ENCODE data around the gene GOT1. TPM values are rescaled to one million over a fixed set of nuclear protein-coding genes. Genes with fewer than 3 reads are reported as not detected.

Gene GOT1
- total RNA-seq, 4 donors from 2014 or later = 18.4 to 35.0 (median 22.6) TPM

DNA sequence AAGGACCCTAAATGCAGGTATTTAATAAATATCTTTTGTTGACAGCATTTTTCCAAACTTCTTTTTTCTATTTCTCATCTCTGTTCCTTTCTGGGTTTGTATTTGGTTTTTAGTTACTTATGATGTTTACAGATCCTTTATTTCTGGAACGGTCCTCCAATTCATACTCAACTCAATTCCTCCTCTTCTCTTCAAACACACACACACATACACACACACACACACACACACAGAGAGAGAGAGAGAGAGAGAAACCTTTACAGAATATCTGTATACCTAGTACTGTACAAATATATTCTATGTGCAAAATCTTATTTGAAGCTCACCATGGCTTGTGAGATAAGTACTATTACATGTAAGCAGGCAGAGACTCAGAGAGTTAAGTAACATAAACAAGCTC lies 21.6 kb upstream of the GOT1 start:
- no peaks in the 10 kb centered on the region for H3K4me1 ChIP-seq
- no peak for DNase-seq
- H3K27ac ChIP-seq = no peak overlapping the region
- intact Hi-C loops (cut with DNase I; ENCODE audit: low total_unique reads) = no loop called here
- no peaks in the 10 kb centered on the region for H3K9me3 ChIP-seq
- no peaks in the 10 kb centered on the region for H3K36me3 ChIP-seq
- no peak for TF ChIP-seq POLR2A (IDR thresholded peaks at IDR 0.05)
- TF ChIP-seq, protein P1, sequence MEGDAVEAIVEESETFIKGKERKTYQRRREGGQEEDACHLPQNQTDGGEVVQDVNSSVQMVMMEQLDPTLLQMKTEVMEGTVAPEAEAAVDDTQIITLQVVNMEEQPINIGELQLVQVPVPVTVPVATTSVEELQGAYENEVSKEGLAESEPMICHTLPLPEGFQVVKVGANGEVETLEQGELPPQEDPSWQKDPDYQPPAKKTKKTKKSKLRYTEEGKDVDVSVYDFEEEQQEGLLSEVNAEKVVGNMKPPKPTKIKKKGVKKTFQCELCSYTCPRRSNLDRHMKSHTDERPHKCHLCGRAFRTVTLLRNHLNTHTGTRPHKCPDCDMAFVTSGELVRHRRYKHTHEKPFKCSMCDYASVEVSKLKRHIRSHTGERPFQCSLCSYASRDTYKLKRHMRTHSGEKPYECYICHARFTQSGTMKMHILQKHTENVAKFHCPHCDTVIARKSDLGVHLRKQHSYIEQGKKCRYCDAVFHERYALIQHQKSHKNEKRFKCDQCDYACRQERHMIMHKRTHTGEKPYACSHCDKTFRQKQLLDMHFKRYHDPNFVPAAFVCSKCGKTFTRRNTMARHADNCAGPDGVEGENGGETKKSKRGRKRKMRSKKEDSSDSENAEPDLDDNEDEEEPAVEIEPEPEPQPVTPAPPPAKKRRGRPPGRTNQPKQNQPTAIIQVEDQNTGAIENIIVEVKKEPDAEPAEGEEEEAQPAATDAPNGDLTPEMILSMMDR (IDR thresholded peaks at IDR 0.05) = no peak
- no peaks in the 10 kb centered on the region for H3K27me3 ChIP-seq
- H3K4me3 ChIP-seq = no peak overlapping the region

DNA sequence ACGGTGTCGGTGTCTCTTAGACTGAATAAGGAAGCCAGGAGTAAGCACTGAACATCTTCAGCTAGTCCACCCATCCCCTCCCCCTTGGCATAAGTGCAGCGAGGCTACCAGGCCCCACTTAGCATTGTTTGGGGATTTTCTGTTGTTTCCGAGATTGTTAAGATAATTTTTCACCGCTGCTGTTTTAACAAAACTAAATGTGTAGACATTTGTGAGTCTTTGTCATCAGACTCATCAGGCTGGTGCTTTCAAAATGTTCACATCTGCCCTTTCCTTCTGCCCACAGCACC lies 21.0 kb upstream of the GOT1 start:
- no peak overlapping the region for H3K4me3 ChIP-seq
- DNase-seq = no peak
- no peaks in the 10 kb centered on the region for H3K4me1 ChIP-seq
- no peaks in the 10 kb centered on the region for H3K36me3 ChIP-seq
- H3K27me3 ChIP-seq = no peaks in the 10 kb centered on the region
- H3K27ac ChIP-seq = peak overlapping the region in 1 of 2 donors; percentile 41
- intact Hi-C loops (cut with DNase I; ENCODE audit: low total_unique reads) = no loop called here
- no peaks in the 10 kb centered on the region for H3K9me3 ChIP-seq
- TF ChIP-seq, protein P1 (IDR thresholded peaks at IDR 0.05) = no peak
- TF ChIP-seq POLR2A (IDR thresholded peaks at IDR 0.05) = no peak

DNA sequence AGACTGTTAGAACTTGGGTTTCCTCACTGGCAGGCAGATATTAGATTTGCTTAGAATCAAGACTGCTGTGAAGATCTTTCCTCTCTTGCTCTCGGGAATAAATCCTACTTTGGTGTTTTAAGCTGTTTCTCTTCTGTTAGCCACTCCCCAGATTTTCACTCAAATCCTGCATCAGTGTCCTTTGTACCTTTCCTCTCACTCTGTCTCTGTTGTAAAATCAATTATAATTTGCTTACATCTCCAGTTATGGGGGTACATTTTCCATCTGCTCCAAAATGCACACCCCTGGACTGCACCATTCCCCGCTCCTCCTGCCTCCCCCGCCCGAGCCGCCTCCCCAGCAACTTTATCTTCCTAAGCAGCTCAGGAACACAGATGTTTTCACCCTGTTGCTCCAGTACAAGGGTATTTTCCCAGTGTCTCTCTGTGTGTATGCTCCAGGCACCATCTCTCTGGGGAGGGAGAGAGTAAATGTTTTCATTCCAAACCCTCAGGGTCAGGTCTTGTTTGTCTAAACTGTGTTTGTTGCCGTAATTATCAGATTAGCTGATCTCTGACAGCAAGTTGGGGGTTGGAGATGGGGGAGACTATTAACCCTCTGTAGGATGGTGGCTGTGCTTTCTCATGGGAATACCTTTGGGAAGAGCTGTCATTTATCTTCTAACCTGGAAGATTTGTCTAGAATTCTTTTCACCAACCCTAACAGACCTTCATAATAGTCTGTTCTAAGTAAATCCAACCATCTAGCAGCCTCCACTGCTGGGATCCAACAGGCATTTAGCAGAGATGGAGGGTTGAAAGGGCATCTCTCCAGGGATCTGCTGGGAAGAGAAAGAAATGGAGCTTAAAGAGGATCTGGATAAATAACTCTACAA lies 20.4 kb upstream of the GOT1 start:
- intact Hi-C loops (cut with DNase I; ENCODE audit: low total_unique reads) = no loop called here
- Histone ChIP-seq H3K36me3 (no peaks in the 10 kb centered on the region), H3K4me1 (no peaks in the 10 kb centered on the region), H3K27ac (peak overlapping the region in 1 of 2 donors; percentile 41), H3K27me3 (no peaks in the 10 kb centered on the region), H3K9me3 (no peaks in the 10 kb centered on the region), H3K4me3 (peak overlapping the region in 1 of 2 donors; percentile 13)
- DNase-seq = no peak
- no peak for TF ChIP-seq POLR2A (IDR thresholded peaks at IDR 0.05)
- TF ChIP-seq, protein P1 (IDR thresholded peaks at IDR 0.05) = no peak

DNA sequence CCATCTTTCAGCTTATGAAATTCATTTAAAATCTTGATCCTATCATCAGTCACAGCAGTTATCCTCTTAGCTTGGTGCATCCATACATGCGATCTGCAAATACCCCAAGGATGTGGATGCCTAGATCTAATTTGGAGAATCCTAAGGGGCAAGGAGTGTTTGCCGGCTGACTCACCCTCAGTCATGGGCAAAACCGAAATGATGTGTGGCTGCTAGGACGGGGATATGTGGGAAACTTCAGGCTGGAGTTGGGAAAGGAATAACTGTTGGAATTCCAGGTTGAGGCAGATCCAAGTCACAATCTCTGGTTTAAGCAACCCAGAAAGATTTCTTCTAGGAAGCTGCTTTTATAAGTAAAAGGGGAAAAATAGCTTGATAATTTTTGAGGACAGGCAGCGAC lies 19.7 kb upstream of the GOT1 start:
- Histone ChIP-seq H3K27ac (peak overlapping the region in 1 of 2 donors; percentile 41), H3K9me3 (no peaks in the 10 kb centered on the region), H3K4me3 (peak overlapping the region in 1 of 2 donors; percentile 13), H3K27me3 (no peaks in the 10 kb centered on the region), H3K36me3 (no peaks in the 10 kb centered on the region), H3K4me1 (no peaks in the 10 kb centered on the region)
- DNase-seq = no peak
- TF ChIP-seq, protein P1 (IDR thresholded peaks at IDR 0.05) = no peak
- TF ChIP-seq POLR2A (IDR thresholded peaks at IDR 0.05) = no peak
- intact Hi-C loops (cut with DNase I; ENCODE audit: low total_unique reads) = no loop called here

DNA sequence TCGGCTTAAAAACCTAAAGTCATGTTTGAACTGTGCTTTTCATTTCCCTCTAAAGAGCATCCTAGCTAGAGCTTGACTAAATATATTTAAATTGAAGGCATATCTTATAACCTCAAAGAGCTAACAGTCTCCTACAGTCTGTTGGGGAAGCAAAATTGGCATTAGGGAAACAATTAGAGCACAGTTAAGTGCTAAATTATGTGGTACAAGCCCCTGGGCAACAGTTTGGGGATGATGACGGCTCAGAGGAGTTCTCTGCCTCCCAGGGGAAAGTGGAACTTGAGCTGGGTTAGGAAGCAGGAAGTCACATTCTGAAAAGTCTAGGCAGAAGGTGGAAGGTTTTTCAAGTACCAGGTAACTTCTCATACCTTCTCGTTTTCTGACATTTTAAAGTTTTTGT lies 18.6 kb upstream of the GOT1 start:
- H3K36me3 ChIP-seq = no peaks in the 10 kb centered on the region
- no peak for DNase-seq
- H3K27ac ChIP-seq = no peak overlapping the region
- TF ChIP-seq, protein P1 (IDR thresholded peaks at IDR 0.05) = no peak
- no peak for TF ChIP-seq POLR2A (IDR thresholded peaks at IDR 0.05)
- no peaks in the 10 kb centered on the region for H3K9me3 ChIP-seq
- H3K4me1 ChIP-seq = no peaks in the 10 kb centered on the region
- no peak overlapping the region for H3K4me3 ChIP-seq
- no peaks in the 10 kb centered on the region for H3K27me3 ChIP-seq
- intact Hi-C loops (cut with DNase I; ENCODE audit: low total_unique reads) = no loop called here

Measured in uterus (tissue), 4 donors.